ENCODE results near the gene BTF3.
"Not testable (repeated sequence)": the region's sequence is repeated elsewhere in the genome, so short reads cannot be mapped to it uniquely, and the experiment has no call there.

Gene BTF3

DNA sequence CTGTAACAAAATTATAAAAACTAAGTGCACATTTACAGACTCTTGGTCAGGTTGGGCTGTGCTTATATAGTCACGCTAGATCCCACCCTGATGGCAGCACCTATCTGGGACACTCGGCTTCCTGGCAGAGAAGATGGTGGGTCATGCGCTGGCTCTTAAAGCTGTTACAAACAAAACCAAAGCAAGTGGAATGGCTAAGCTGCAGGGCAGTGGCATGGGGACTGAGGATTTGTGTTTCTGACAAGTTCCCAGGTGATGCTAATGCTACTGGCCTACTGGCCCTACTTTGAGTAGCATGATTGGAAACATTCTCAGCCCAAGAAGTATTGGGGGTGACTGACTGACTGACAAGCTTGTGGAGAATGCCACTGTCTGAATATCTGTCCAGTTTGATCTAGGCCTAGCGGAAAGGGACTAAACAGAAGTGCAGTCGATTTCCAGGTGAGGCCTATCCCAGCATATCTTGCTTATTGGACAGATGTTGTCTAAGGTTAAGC lies 8.3 kb downstream of the BTF3 start:
- peaks cover 3% of the 10 kb centered on the region for H3K79me2 ChIP-seq (ENCODE audit: insufficient read depth, low read depth)
- no peak overlapping the region for H3K4me3 ChIP-seq (IDR thresholded peaks at IDR 0.05; ENCODE audit: insufficient read depth, low read depth, low read length)
- TF ChIP-seq, protein P1, sequence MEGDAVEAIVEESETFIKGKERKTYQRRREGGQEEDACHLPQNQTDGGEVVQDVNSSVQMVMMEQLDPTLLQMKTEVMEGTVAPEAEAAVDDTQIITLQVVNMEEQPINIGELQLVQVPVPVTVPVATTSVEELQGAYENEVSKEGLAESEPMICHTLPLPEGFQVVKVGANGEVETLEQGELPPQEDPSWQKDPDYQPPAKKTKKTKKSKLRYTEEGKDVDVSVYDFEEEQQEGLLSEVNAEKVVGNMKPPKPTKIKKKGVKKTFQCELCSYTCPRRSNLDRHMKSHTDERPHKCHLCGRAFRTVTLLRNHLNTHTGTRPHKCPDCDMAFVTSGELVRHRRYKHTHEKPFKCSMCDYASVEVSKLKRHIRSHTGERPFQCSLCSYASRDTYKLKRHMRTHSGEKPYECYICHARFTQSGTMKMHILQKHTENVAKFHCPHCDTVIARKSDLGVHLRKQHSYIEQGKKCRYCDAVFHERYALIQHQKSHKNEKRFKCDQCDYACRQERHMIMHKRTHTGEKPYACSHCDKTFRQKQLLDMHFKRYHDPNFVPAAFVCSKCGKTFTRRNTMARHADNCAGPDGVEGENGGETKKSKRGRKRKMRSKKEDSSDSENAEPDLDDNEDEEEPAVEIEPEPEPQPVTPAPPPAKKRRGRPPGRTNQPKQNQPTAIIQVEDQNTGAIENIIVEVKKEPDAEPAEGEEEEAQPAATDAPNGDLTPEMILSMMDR (conservative IDR thresholded peaks at IDR 0.05; ENCODE audit: low read depth, low read length): no peak
- H3K9ac ChIP-seq: no peak overlapping the region
- peaks cover 31% of the 10 kb centered on the region for H3K36me3 ChIP-seq (ENCODE audit: insufficient read depth)
- no peak overlapping the region for H3K27ac ChIP-seq
- no peak overlapping the region for H2AFZ ChIP-seq (ENCODE audit: low read depth)
- H4K20me1 ChIP-seq (ENCODE audit: insufficient read depth): 0 out of 2 replicates have a peak, but pooled peaks cover 1% of the 10 kb centered on the region
- no peaks in the 10 kb centered on the region for H3K27me3 ChIP-seq (ENCODE audit: insufficient read depth, low read depth)
- H3K4me2 ChIP-seq: no peak overlapping the region
- no peaks in the 10 kb centered on the region for H3K4me1 ChIP-seq (ENCODE audit: low read depth, poor library complexity, severe bottlenecking)

DNA sequence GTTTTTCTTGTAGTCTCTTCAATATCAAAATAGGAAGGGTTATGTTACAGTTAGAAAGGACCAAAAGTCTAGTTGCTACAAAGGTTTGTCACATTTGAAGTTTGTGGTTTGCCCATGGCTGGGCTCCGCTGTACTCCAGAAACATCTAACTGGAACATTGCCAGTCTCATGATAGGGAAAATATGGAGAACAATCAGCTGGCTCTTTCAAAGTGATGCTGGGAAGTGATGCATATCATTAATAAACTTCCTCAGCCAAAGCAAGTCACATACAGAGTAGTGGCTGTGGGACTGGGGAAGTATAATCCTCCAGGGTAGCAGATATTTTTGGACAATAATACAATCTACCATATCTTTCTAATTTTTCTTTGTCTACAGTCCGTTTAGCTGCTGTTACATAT lies 8.8 kb downstream of the BTF3 start:
- no peaks in the 10 kb centered on the region for H4K20me1 ChIP-seq (ENCODE audit: insufficient read depth)
- H2AFZ ChIP-seq (ENCODE audit: low read depth): no peak overlapping the region
- peaks cover 31% of the 10 kb centered on the region for H3K36me3 ChIP-seq (ENCODE audit: insufficient read depth)
- H3K9ac ChIP-seq: no peak overlapping the region
- H3K27me3 ChIP-seq (ENCODE audit: insufficient read depth, low read depth): no peaks in the 10 kb centered on the region
- no peak overlapping the region for H3K27ac ChIP-seq
- no peaks in the 10 kb centered on the region for H3K4me1 ChIP-seq (ENCODE audit: low read depth, poor library complexity, severe bottlenecking)
- H3K4me3 ChIP-seq (IDR thresholded peaks at IDR 0.05; ENCODE audit: insufficient read depth, low read depth, low read length): no peak overlapping the region
- no peak overlapping the region for H3K4me2 ChIP-seq
- no peaks in the 10 kb centered on the region; the same call in 1 of the 2 replicates for H3K79me2 ChIP-seq (ENCODE audit: insufficient read depth, low read depth)
- TF ChIP-seq, protein P1 (conservative IDR thresholded peaks at IDR 0.05; ENCODE audit: low read depth, low read length): no peak

DNA sequence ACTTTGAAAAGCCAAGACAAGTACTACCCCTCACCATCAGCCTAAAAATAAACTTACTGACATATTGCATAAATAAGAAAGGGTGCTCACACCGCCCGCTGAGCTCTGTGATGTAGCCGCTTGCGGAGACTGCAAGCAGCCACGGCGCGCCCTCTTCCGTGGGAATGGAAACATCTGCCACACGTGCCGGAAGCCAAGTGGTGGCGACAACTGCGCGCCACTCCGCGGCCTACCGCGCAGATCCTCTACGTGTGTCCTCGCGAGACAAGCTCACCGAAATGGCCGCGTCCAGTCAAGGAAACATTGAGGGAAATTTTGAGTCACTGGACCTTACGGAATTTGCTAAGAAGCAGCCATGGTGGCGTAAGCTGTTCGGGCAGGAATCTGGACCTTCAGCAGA lies 10.3 kb downstream of the BTF3 start:
- H2AFZ ChIP-seq (ENCODE audit: low read depth); H3K79me2 ChIP-seq (ENCODE audit: insufficient read depth, low read depth); H3K4me3 ChIP-seq (IDR thresholded peaks at IDR 0.05; ENCODE audit: insufficient read depth, low read depth, low read length); H3K9ac ChIP-seq; H4K20me1 ChIP-seq (ENCODE audit: insufficient read depth); H3K4me1 ChIP-seq (ENCODE audit: low read depth, poor library complexity, severe bottlenecking); H3K27me3 ChIP-seq (ENCODE audit: insufficient read depth, low read depth); H3K4me2 ChIP-seq; H3K27ac ChIP-seq: not testable (repeated sequence)
- H3K36me3 ChIP-seq (ENCODE audit: insufficient read depth): peaks cover 17% of the 10 kb centered on the region; the same call in 1 of the 2 replicates

DNA sequence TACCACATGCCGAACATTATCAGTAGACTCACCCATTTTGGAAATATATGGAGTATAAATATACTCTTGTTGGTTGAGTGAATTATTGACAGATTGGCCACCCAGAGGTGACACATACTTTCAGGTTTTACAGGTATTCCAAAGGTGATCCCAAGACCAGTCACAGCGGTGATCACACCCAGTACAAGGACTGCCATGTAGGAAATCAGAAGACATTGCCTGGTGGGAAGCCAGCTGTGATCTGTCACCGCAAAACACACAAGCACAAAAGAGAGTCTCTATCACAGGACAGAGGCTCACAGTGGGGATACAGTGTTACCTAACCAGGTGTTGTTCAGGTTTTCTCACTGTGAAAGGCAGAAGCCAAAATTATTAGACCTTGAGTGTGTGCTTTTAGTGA lies 15.8 kb downstream of the BTF3 start:
- no peak overlapping the region for H3K27ac ChIP-seq
- H3K79me2 ChIP-seq (ENCODE audit: insufficient read depth, low read depth): no peaks in the 10 kb centered on the region
- no peaks in the 10 kb centered on the region for H3K36me3 ChIP-seq (ENCODE audit: insufficient read depth)
- H2AFZ ChIP-seq (ENCODE audit: low read depth): no peak overlapping the region
- no peak overlapping the region for H3K9ac ChIP-seq
- no peak overlapping the region for H3K4me2 ChIP-seq
- H3K4me3 ChIP-seq (IDR thresholded peaks at IDR 0.05; ENCODE audit: insufficient read depth, low read depth, low read length): no peak overlapping the region
- TF ChIP-seq, protein P1 (conservative IDR thresholded peaks at IDR 0.05; ENCODE audit: low read depth, low read length): no peak
- no peaks in the 10 kb centered on the region for H4K20me1 ChIP-seq (ENCODE audit: insufficient read depth)
- H3K27me3 ChIP-seq (ENCODE audit: insufficient read depth, low read depth): no peaks in the 10 kb centered on the region
- H3K4me1 ChIP-seq (ENCODE audit: low read depth, poor library complexity, severe bottlenecking): no peaks in the 10 kb centered on the region

DNA sequence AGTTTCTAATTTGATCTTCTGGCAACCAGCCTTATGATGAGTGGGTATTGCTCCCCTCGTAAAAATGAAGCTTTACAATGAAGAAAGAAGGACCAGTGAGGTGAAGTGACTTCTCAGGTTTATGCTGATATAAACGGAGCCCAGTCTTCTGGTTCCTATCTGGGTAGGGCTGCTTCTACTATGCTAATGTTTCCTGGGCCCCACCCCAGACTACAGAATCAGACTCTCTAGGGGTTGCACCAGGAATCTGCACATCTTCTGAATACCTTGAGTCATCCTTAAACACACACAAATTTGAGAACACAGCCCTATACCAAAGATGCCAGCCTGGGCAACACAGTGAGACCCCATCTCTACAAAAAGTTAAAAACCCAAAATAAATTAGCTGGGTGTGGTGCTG lies 16.2 kb downstream of the BTF3 start:
- H3K36me3 ChIP-seq (ENCODE audit: insufficient read depth): no peaks in the 10 kb centered on the region
- no peak overlapping the region for H2AFZ ChIP-seq (ENCODE audit: low read depth)
- no peaks in the 10 kb centered on the region for H4K20me1 ChIP-seq (ENCODE audit: insufficient read depth)
- TF ChIP-seq, protein P1 (conservative IDR thresholded peaks at IDR 0.05; ENCODE audit: low read depth, low read length): no peak
- no peak overlapping the region for H3K4me3 ChIP-seq (IDR thresholded peaks at IDR 0.05; ENCODE audit: insufficient read depth, low read depth, low read length)
- H3K4me1 ChIP-seq (ENCODE audit: low read depth, poor library complexity, severe bottlenecking): peaks cover 3% of the 10 kb centered on the region
- no peak overlapping the region for H3K27ac ChIP-seq
- H3K79me2 ChIP-seq (ENCODE audit: insufficient read depth, low read depth): no peaks in the 10 kb centered on the region
- no peaks in the 10 kb centered on the region for H3K27me3 ChIP-seq (ENCODE audit: insufficient read depth, low read depth)
- no peak overlapping the region for H3K4me2 ChIP-seq
- H3K9ac ChIP-seq: no peak overlapping the region

All from KMS-11 (cell line).